ENCODE measurements around the gene HEXB.

Gene HEXB

GRCh38 chr5:74684900-74685851 lies at the start of gene HEXB:
Gene HEXB, plus strand, starts transcription at chr5:74685233. Its CDS starts 28 bp downstream, at chr5:74685261.
- TF ChIP-seq REST (IDR thresholded peaks at IDR 0.05; ENCODE audit: low read depth) (no peak), FOXM1 (IDR thresholded peaks at IDR 0.05; ENCODE audit: borderline replicate concordance, low read depth) (no peak), ZBTB7A (IDR thresholded peaks at IDR 0.05; ENCODE audit: low read depth) (peak; percentile 85), TAF1 (IDR thresholded peaks at IDR 0.05; ENCODE audit: low read depth) (peak; percentile 71), YY1 (IDR thresholded peaks at IDR 0.05; ENCODE audit: low read depth) (peak; percentile 29; the same call in 1 of the 2 replicates), MAX (IDR thresholded peaks at IDR 0.05) (0 out of 2 replicates have a peak, but pooled peaks have one; percentile 18), USF1 (IDR thresholded peaks at IDR 0.05) (peak; percentile 79)

GRCh38 chr5:74636149-74636548 lies 48.9 kb upstream of the HEXB start:
- TF ChIP-seq CEBPB (IDR thresholded peaks at IDR 0.05) (no peak), NFIC (IDR thresholded peaks at IDR 0.05) (no peak), EP300 (IDR thresholded peaks at IDR 0.05; ENCODE audit: borderline replicate concordance) (no peak), REST (IDR thresholded peaks at IDR 0.05; ENCODE audit: low read depth) (no peak), RAD21 (IDR thresholded peaks at IDR 0.05; ENCODE audit: low read depth) (no peak), TAF1 (IDR thresholded peaks at IDR 0.05; ENCODE audit: low read depth) (no peak), EGR1 (IDR thresholded peaks at IDR 0.05) (no peak), MAX (IDR thresholded peaks at IDR 0.05) (no peak), USF1 (IDR thresholded peaks at IDR 0.05) (no peak), CREB1 (IDR thresholded peaks at IDR 0.05; ENCODE audit: low read depth) (no peak), TCF12 (IDR thresholded peaks at IDR 0.05; ENCODE audit: low read depth) (no peak), YY1 (IDR thresholded peaks at IDR 0.05; ENCODE audit: low read depth) (no peak), ZBTB7A (IDR thresholded peaks at IDR 0.05; ENCODE audit: low read depth) (no peak), TEAD4 (IDR thresholded peaks at IDR 0.05) (no peak), FOXM1 (IDR thresholded peaks at IDR 0.05; ENCODE audit: borderline replicate concordance, low read depth) (no peak)

GRCh38 chr5:74636552-74636951 lies 48.5 kb upstream of the HEXB start:
- no peak for TF ChIP-seq CREB1 (IDR thresholded peaks at IDR 0.05; ENCODE audit: low read depth)

- TF ChIP-seq MAX (IDR thresholded peaks at IDR 0.05) = no peak
- TF ChIP-seq RAD21 (IDR thresholded peaks at IDR 0.05; ENCODE audit: low read depth) = no peak
- TF ChIP-seq YY1 (IDR thresholded peaks at IDR 0.05; ENCODE audit: low read depth) = no peak
Measured at GRCh38 chr5:74638544-74638969, 46.5 kb upstream of the HEXB start.

- TF ChIP-seq EP300 (IDR thresholded peaks at IDR 0.05; ENCODE audit: borderline replicate concordance) = no peak
- no peak for TF ChIP-seq USF1 (IDR thresholded peaks at IDR 0.05)
- no peak for TF ChIP-seq YY1 (IDR thresholded peaks at IDR 0.05; ENCODE audit: low read depth)
- TF ChIP-seq CEBPB (IDR thresholded peaks at IDR 0.05) = no peak
- no peak for TF ChIP-seq REST (IDR thresholded peaks at IDR 0.05; ENCODE audit: low read depth)
- TF ChIP-seq TCF12 (IDR thresholded peaks at IDR 0.05; ENCODE audit: low read depth) = no peak
- TF ChIP-seq NFIC (IDR thresholded peaks at IDR 0.05) = no peak
- TF ChIP-seq EGR1 (IDR thresholded peaks at IDR 0.05) = no peak
- TF ChIP-seq TEAD4 (IDR thresholded peaks at IDR 0.05) = no peak
- TF ChIP-seq FOXM1 (IDR thresholded peaks at IDR 0.05; ENCODE audit: borderline replicate concordance, low read depth) = no peak
- no peak for TF ChIP-seq ZBTB7A (IDR thresholded peaks at IDR 0.05; ENCODE audit: low read depth)
- no peak for TF ChIP-seq TAF1 (IDR thresholded peaks at IDR 0.05; ENCODE audit: low read depth)
- no peak for TF ChIP-seq RAD21 (IDR thresholded peaks at IDR 0.05; ENCODE audit: low read depth)
- TF ChIP-seq CREB1 (IDR thresholded peaks at IDR 0.05; ENCODE audit: low read depth) = no peak
- TF ChIP-seq MAX (IDR thresholded peaks at IDR 0.05) = no peak
Measured at GRCh38 chr5:74638970-74639806, 45.8 kb upstream of the HEXB start.
